Stimulated activated CD8-positive, alpha-beta memory T cell treated with anti-CD3 and anti-CD28 coated beads, Interleukin-7, amount 100 ng/mL, for 24 hours (primary cell): ENCODE data around the gene OSBPL3.

Experiments used
- DNase-seq: peaks from one replicate; pipeline ENCODE4 v3.0.0-alpha.2; 2020; ENCODE audit warnings: low read depth

OSBPL3 gene

DNA sequence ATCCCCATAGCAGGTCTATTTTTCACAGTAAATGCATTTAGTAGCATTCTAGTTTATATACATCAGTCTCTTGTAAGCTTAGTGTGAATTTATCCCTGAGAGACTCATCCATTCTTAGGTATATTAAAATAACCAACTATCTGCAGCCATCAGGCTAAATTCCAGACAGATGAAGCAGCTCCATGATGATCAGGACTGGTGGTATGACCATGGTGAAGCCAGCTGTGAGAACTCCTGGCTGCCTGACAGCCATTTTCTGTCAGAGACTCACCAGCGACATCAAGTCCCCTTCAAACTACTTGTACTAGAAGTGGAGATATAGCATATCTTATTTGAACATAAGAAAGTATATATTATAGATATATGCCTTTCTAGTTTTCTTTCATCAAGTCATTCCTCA is 152.4 kb downstream of the OSBPL3 start:
- no peak for DNase-seq

DNA sequence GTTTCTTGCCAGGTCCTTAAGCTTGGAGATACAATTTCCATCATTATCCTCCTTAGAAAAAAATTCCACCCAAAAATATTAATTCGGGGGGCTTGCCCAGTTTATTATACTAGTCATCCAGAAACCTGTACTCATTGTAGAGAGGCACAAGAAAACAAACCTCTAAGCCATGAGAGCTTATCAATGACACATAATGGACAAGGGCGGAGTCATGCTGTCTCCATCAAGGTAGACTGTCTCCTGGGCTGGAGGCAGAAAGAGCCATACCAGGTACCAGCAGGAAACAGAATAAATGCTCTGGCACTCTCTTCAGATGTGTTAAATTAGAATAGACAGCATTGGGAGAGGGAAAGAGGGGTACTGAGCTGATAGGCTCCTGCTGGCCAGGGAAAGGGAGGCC is 153.0 kb downstream of the OSBPL3 start:
- DNase-seq = no peak

DNA sequence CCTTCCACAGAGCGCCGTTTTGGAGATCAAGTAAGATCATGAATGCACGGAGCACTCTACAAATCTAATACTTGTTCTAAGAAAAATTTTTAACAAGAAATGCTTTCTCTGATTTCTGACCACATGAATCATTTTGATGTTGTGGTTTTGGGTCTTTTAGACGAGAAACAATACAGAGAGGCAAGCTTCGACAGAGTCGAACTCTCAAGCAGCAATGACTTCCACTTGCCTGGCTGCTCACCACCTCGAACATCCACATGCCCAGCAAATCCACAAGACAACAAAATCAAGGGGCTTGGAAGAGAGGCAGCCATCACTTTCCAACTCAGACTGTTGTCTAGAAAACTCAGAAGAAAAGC is 153.3 kb downstream of the OSBPL3 start:
- no peak for DNase-seq

DNA sequence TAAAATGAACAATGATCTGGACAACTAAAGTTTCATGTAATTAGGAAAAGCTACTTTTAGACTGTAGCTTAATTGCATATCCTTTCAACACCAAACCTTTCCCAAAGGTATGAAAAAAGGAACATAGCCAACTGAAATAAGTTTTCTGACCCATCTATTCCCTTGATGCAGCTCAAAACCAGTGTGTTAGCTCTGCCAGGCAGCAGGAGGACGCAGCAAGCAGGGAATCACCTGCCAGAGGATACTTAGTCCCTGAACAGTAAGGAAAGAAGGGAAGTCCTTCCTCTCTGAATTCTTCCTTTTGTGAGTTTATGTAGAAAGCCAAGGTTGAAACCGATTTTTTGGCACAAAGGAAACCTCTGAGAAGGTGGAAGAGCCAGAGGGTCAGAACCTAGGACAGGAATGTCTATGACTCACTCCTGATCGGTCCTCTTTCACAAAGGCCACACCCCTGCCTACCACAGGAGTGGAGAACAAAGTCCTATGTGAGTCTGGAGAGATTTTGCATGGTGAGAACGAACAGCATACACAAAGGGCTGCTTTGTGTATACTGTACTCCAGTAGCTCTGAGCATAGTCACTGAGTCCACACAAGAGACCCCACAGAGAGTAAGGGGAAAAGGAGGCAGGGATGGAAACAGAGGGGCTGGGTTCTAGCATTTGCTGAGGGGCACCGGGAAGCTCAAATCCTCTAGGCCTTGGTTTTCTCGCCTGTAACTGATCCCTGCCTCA is 153.9 kb downstream of the OSBPL3 start:
- DNase-seq = no peak

DNA sequence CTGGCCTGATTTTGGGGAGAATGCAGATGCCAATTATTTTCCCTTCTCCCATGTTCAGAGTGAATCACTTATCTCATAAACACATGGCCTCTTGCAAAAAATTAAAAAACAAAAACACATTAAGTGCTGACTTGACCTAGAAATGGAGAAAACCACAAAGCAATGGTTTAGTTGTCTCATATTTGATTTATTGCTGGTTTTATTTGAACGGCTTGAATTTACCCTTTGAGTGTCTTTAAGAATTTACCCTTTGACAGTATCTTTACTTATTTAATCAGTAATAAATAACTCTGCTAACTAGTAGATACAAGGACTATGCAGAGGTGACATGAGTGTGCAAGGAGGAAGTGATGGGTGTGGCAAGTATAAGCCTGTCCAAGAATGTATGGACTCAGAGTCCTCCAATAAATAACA is 154.6 kb downstream of the OSBPL3 start:
- no peak for DNase-seq

DNA sequence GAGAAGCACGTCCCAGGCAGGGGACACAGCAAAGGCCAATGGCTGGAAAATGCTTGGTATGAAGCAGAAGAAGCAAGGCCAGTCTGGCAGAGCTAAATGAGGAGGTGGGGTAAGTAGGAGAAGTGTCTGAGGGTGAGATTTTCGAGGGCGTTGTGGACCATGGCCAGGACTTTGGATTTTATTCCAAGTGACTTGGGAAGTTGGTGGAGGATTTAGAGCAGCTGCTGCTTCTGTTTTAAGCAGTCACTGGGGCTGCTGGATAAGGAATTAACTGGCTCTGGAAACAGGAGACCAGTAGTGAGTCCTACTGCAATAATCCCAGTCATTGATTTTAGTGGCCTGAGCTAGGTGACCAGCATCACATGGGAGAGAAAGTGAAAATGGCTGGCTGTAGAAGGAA is 155.1 kb downstream of the OSBPL3 start:
- DNase-seq = no peak

DNA sequence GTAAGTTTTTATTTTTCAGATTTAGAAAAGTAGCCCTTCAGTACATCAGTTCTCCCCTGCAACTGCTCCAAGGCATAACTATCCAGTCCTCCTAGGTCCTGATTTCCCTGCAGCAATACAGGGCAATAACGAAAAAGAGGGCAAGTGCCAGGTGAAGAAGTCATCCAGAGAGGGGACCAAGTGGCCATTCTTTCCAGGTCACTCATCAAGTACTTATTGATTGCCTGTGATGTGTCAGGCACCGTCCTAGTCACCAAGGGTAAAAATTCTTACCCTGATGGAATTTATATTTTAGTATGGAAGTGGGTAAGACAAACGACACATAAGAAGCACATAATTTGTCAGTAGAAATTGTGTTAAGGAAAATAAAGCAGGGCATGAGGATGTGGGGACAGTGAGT is 155.6 kb downstream of the OSBPL3 start:
- DNase-seq = no peak

DNA sequence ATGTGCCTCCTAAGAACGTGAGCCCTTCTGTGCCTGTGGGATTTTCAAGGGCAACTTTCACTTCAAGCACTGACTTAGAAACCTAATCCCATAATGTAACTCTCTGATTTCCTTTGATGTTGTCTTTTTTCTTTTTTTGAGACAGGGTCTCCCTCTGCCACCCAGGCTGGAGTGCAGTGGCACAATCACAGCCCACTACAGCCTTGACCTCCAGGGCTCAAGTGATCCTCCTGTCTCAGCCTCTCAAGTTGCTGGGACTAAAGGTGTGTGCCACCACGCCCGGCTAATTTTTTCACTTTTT is 158.3 kb downstream of the OSBPL3 start:
- no peak for DNase-seq

DNA sequence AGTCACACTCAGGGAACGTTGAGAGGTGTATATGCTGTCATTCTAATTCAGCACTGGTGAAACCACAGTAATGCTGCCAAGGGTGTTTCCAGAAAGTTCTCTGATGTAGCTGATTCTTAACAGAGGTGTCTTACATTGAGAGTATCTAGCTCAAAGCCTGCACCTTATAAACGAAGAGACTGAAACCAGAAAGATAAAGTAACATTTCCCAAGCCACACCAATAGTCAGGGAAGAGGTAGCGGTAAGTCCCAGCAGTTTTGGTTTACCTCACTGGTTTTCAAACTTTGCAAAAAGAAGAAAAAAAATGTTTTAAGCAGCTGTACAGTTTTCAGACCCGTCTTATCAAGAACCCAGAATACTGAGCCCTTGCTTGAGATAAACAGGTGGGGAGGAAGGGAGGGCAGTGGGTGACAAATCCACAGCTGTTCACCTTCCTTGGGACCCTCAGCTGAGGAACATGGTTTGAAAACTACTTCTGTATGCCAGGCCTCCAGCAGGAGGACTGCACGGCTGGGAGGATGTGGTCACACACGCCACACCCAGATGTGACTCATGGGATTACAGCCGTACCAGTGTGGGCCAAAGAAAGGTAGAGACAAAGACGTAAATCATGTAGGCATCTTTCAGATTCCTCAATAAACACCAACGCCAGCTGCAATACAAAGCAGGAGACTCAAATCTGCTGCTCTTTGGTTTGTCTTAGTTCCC is 158.8 kb downstream of the OSBPL3 start:
- peak; percentile 58 for DNase-seq

DNA sequence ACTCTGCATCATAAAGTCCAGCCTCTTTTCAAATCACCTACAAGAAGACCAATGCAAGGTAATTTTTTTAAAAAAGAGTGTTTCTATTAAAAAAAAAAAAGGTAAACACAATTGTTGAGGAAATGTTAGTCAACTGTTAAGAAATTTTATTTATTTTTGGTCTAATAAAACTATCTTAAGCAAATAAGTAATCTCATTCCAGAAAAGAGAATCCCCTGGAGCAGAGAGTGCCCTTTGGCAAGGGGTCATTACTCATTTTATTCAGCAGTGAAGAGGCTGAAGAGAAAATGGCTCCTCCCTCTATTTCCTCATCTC is 159.3 kb downstream of the OSBPL3 start:
- DNase-seq = no peak

DNA sequence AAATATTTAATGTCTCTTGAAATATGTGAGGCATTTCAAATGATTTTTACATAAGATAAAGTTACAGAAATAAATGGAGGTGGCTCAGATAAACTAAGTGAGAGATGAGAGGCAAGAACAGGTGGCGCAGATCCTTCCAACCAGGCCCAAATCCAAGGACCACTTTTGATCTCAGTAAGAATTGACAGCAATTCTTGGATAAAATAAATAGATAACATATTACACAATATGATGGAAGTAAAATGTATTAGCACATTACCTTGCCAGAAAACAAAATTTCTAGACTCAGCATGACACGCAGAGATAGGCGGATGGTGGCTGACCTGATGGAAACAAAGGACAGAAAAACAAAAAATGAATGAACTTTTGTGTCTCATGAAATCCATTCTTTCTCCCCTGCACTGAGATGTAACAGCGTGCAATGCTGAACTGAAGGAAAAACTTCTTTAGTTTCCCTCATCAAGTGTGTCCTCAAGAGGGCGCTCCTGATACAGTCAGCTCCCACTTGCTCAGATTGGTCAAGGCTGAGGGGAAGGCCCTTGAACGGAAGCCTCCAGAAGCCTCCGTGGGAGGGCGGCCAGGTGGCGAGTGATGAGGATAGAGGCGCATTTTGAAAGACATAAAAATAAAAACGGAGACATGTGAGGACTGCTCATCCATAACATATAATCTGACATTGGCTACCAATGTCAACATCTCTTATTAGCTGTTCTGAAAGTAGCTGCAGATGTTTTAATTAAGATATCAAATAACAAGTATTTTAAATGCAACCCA is 159.9 kb downstream of the OSBPL3 start:
- peak; percentile 39 for DNase-seq

DNA sequence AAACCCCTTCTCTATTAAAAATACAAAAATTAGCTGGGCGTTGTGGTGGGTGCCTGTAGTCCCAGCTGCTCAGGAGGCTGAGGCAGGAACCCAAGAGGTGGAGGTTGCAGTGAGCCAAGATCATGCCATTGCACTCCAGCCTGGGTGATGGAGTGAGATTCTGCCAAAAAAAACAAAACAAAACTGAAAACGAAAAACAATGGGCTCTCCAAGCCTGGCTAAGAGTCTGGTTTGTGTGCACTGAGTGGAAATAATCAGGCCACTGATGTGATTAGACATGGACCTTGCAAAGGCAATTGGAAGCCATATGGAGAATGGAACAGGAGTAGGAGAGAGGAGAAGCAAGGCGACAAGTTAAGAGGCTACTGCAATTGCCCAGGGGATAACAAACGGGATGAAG is 162.6 kb downstream of the OSBPL3 start:
- DNase-seq = no peak

DNA sequence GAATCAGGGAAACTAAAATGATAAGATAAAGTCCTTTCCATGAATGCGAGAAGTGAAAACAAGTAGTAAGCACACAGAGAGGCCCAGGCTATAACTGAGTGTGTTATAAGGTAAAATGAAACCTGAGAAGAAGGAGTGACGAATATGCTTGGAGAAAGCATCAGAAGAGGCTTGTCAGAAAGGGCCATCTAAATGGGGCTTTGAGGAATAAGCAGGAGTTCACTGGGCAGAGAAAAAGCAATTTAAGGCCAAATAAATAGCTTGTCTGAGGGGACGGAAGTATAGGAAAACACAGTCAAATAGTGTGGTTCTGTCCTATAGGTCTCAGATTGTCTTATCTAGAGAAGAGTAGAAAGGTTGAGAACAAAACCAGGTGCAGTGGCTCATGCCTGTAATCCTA is 163.1 kb downstream of the OSBPL3 start:
- no peak for DNase-seq

DNA sequence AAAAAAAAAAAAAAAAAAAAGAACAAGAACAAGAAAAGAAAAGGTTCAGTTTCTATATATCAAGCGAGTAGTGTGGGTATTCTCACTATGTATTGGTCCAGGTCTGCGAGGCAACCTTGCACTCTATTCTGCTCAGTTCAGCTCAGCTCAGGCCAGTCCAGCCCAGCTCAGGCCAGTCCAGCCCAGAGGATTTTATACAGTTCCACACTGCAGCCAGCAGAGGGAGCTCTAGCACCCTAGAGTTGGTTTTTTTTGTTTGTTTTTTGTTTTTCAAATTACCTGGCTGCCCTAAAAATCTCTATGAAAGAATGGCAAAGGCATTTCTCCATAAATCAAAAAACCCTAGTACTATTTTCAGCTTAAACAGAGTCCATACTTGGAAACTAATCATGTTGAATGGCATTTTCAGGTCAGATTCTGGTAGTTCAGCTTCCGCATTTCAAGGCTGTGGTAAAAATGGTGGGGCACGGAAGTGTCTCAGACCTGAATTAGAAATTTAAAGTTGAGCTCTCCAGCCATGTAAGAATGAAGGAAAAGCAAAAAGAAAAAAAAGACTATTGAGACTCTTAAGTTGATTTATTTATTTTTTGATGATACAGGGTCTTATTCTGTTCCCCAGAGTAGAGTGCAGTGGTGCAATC is 167.6 kb downstream of the OSBPL3 start:
- DNase-seq = no peak

DNA sequence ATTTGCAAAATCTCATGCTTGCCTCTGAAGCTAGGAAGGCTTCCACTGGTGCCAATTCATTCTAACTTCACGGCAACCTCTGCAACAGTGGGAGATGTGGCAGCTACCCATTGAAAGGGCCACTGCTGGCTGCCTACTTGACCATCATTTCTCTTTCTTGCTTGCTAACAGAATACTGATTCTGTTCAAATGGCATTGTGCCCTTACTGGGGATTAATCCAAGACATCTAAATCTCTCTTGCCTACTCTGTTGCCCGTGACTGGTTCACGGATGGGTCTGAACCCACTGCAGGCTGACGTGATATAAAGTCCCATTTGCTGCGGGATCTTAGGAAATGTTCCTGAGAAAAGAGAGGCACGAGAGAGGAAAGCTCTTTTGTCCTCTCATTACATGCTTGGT is 171.5 kb downstream of the OSBPL3 start:
- no peak for DNase-seq

DNA sequence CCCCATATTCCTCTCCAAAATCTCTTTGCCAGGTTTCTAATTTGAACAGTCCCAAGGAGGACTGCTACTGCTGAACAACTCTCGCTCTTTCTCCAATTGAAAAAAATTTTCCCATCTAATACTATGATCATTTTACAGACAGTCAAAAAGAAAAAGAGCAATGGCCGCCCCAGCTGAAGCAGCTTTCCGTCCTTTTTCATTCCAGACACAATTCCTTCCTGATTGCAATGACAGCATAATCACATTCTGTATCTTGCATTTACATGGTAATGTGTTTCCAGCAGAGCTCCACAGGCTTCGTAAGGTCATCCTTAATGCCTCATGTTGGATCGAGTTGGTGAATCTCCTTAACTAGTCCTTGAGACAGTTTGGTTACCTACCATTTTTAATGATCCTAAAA is 177.7 kb downstream of the OSBPL3 start:
- no peak for DNase-seq

DNA sequence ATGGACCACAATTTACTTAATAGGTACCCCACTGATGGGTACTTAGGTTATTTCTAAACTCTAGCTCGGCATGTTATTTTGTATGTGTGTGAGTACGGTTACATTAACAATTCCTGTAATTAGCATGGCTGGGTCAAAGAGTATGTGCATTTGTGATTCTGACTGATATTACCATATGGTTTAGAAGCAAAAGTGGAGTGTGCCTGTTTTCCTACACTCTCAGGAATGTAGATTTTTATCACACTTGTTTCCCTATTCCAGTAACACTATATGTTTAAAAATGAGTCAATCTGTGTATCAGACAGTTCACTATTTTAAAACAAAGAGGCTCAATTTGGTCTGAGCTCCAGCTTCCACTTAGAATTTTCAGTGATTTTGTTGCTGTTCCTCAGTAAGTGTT is 178.1 kb downstream of the OSBPL3 start:
- DNase-seq = no peak

DNA sequence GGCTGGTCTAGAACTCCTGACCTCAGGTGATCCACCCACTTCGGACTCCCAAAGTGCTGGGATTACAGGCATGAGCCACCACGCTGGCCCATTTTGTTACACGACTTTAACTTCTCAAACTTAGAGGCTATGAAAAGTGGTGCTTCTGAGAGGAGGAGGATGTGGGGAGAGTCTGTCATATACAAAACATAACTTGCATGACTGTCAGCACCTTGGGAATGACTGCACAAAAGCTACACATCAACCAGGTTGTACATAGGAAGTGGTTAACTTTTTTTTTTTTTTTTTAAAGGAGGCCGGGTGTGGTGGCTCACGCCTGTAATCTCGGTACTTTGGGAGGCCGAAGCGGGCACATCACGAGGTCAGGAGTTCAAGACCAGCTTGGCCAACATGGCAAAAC is 179.3 kb downstream of the OSBPL3 start:
- DNase-seq = no peak

DNA sequence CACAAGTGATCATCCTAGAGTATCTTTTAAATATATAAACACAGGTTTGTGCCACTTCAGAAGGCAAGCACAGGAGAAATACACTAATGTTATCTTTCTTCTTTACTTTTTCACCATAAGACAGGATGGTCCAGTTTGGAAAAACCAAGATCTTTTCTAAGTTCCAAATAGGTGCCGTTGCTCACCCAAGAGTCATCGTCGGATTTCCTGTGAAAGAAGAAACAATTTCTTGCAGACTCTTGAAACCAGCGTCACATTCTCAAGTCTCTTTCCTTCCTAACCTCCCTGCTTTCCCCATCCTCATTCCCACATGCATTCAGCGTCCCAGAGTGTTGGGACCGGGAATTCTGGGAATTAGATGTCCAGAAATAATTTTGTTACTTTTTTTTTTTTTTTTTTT is 179.9 kb downstream of the OSBPL3 start:
- no peak for DNase-seq

DNA sequence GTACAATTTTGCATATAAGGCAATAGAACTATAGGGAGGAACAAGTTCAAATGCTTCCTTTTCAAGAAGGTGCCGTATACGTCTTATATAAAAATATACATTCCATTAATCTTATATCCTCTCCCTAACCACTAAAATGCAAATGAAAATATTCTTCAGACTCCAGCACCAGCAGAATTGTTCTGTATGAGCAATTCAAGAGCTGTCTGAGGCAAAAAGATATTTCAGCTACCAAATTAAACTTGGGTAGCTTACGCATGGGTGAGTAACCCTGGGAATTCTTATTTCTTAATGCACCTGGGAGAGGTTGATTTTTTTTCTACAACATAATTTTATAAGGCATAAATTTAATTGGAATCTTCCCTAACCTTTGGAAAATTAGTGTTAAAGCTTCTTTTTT is 180.5 kb downstream of the OSBPL3 start:
- no peak for DNase-seq

DNA sequence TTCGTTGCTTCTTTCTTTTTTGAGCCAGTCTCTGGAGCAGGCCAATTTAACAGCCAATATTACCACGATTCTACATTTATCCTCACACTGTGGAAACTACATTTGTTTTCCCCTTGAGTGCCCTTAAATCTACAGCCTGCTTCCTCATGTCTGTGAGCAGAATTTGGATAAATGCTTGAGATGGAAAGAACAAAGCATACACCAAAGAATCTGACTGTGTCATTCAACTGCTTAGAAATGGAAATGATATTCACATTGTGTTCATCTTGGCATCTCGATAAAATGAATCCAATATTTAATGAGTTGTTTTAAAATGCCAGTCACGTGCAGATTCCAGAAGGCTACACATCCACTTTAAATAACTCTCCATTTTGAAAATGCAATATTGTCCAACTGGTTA is 181.7 kb downstream of the OSBPL3 start:
- no peak for DNase-seq

DNA sequence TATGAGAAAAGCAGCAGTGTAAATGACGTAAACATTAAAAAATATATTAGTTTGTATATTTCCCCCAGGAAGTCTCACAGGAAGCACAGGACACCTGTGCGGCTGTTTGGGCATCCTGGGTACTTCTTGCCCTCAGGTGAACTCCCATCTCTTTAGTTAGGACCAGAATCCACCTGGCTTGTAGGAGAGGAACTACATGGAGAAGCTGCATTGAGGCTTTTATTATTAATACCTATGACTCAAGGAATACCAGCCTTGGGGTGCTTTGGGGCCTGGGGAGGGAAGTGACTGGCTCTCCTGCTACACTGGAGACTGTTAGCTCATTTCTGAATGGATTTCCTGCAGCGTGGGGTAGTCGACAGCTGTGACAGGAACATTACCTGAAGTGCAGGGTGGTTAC is 182.7 kb downstream of the OSBPL3 start:
- no peak for DNase-seq

DNA sequence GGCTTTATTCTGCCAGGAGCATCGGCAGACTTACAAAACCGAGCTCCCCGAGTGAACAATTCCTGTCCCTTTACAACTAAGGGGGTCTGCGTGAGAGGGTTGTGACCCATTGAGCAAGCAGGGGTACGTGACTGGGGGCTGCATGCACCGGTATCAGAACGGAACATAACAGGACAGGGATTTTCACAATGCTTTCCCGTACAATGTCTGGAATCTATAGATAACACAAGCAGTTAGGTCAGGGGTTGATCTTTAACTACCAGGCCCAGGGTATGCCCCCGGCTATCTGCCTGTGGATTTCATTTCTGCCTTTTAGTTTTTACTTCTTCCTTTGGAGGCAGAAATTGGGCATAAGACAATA is 184.6 kb downstream of the OSBPL3 start:
- no peak for DNase-seq
